ENCODE data around the gene ATF2. TPM values are rescaled to one million over a fixed set of nuclear protein-coding genes. Genes with fewer than 3 reads are reported as not detected.

ATF2 gene
- total and polyA plus RNA-seq, 2 experiments from 2014 or later = 23.0 to 53.5 TPM

DNA sequence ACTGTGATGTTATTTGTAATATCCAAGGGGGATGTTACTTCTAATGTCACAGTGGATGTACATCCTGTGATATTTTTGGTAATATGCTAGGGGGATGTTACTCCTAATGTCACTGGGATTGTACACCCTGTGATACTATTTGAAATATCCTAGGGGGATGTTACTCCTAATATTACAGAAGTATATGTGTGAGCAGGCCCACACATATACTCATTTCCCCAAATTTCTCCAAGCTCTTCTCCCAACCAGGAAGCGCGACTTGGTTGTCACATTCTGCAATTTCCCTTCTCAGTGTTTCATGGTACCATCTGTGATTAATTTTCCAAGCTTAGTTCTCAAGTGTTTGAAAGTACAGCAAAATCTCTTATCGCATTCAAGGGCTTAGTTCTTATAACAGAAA is 133.3 kb downstream of the ATF2 start:
- Histone ChIP-seq H3K79me2 (no peaks in the 10 kb centered on the region), H3K4me1 (ENCODE audit: insufficient read depth) (no peaks in the 10 kb centered on the region), H3K4me2 (no peak overlapping the region), H2AFZ (no peak overlapping the region), H3K4me3 (no peak overlapping the region), H3K27ac (no peak overlapping the region), H3K9me2 (replicated peaks; ENCODE audit: insufficient read depth) (no peaks in the 10 kb centered on the region), H3K36me3 (replicated peaks; ENCODE audit: insufficient read depth, low read depth) (no peaks in the 10 kb centered on the region), H3K27me3 (no peaks in the 10 kb centered on the region), H4K20me1 (ENCODE audit: insufficient read depth, poor library complexity, severe bottlenecking) (no peaks in the 10 kb centered on the region), H3K9me3 (ENCODE audit: low read depth) (no peaks in the 10 kb centered on the region)
- TF ChIP-seq EZH2 (IDR thresholded peaks at IDR 0.05; ENCODE audit: borderline replicate concordance) (no peak), EZH2phosphoT487 (IDR thresholded peaks at IDR 0.05; ENCODE audit: low read depth, severe bottlenecking, unreplicated experiment) (no peak)
- TF ChIP-seq, protein P1, sequence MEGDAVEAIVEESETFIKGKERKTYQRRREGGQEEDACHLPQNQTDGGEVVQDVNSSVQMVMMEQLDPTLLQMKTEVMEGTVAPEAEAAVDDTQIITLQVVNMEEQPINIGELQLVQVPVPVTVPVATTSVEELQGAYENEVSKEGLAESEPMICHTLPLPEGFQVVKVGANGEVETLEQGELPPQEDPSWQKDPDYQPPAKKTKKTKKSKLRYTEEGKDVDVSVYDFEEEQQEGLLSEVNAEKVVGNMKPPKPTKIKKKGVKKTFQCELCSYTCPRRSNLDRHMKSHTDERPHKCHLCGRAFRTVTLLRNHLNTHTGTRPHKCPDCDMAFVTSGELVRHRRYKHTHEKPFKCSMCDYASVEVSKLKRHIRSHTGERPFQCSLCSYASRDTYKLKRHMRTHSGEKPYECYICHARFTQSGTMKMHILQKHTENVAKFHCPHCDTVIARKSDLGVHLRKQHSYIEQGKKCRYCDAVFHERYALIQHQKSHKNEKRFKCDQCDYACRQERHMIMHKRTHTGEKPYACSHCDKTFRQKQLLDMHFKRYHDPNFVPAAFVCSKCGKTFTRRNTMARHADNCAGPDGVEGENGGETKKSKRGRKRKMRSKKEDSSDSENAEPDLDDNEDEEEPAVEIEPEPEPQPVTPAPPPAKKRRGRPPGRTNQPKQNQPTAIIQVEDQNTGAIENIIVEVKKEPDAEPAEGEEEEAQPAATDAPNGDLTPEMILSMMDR (IDR thresholded peaks at IDR 0.05; ENCODE audit: poor library complexity) = no peak
- no peak for DNase-seq (ENCODE audit: low spot score)
- WGBS (ENCODE audit: low lambda C conversion rate, missing lambda C conversion rate) = 66% methylated on average over 3 of the region's 3 CpGs

DNA sequence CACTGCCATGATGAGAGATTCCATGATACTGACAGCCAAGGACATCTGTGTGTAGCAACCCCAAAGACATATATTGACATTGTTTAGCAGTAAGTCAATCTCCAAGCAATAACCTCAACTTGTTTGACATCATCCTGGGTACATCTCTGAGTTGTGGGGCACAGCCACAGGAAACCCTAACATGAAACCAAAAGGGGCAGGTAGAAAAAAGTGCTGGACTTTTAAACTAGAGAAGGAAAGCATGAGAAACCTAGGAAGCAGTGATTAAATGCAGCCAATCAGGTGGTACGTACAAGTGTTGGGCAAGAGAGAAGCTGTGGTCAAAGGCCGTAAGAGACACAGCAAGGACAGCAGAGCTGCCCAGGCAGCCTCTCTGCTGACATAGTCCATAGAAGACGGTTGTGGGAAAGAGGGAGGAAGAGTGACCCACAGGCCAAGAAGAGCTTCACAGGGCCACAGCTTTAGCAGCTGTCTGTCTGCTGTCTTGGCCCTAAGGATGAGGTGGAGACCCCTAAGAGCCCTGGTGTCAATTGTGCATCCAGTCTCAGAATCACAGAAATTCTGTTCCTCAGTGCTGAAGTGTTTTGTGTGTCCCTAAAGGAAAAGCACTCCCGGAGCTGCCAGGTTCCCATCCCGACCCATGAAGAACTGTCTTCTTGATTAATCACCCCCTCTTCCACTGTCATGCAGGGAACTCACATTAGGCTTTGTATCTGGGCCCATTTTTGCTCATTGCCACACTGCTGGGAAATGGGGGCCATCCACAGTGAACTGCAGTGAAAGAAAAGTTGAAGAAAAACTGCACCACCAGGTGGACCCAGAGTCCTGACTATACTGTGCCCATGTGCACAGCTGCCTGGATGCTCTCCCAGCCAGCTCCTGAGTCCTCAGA is 137.4 kb downstream of the ATF2 start:
- Histone ChIP-seq H3K4me1 (ENCODE audit: insufficient read depth) (peaks cover 12% of the 10 kb centered on the region), H3K27ac (no peak overlapping the region), H4K20me1 (ENCODE audit: insufficient read depth, poor library complexity, severe bottlenecking) (no peaks in the 10 kb centered on the region), H3K4me2 (no peak overlapping the region), H3K36me3 (replicated peaks; ENCODE audit: insufficient read depth, low read depth) (no peaks in the 10 kb centered on the region), H2AFZ (no peak overlapping the region), H3K9me2 (replicated peaks; ENCODE audit: insufficient read depth) (no peaks in the 10 kb centered on the region), H3K4me3 (no peak overlapping the region), H3K9me3 (ENCODE audit: low read depth) (no peaks in the 10 kb centered on the region), H3K27me3 (no peaks in the 10 kb centered on the region), H3K79me2 (no peaks in the 10 kb centered on the region)
- DNase-seq (ENCODE audit: low spot score) = peak; percentile 78
- TF ChIP-seq EZH2 (IDR thresholded peaks at IDR 0.05; ENCODE audit: borderline replicate concordance) = no peak
- TF ChIP-seq, protein P1 (IDR thresholded peaks at IDR 0.05; ENCODE audit: poor library complexity) = peak; percentile 54
- 73% methylated on average over 5 of the region's 5 CpGs for WGBS (ENCODE audit: low lambda C conversion rate, missing lambda C conversion rate)

DNA sequence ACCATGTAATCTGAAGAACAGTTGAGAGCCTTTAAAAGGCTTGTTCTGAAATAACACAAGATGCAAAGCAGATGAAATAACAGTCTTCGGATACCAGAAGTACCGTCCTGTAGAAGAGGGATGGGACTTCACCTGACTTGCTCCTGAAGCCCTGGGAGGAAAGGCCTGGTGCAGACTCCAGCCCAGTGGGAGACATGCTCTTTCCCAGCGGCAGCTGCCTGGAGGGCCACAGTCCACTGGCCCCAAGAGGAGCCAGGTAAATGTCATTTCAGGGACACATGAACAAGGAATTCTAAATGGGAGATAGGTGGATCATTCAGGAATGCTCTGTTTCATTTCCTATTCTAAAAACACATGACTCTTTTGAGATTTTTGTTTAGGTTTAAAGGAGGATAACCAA is 140.2 kb downstream of the ATF2 start:
- no peaks in the 10 kb centered on the region for H3K36me3 ChIP-seq (replicated peaks; ENCODE audit: insufficient read depth, low read depth)
- no peak overlapping the region for H3K4me3 ChIP-seq
- peaks cover 12% of the 10 kb centered on the region for H3K4me1 ChIP-seq (ENCODE audit: insufficient read depth)
- TF ChIP-seq, protein P1 (IDR thresholded peaks at IDR 0.05; ENCODE audit: poor library complexity) = no peak
- TF ChIP-seq EZH2phosphoT487 (IDR thresholded peaks at IDR 0.05; ENCODE audit: low read depth, severe bottlenecking, unreplicated experiment) (no peak), EZH2 (IDR thresholded peaks at IDR 0.05; ENCODE audit: borderline replicate concordance) (no peak)
- peak overlapping the region; percentile 23 for H3K27ac ChIP-seq
- peak overlapping the region; percentile 29 for H3K4me2 ChIP-seq
- no peak for DNase-seq (ENCODE audit: low spot score)
- no peaks in the 10 kb centered on the region for H3K27me3 ChIP-seq
- no peaks in the 10 kb centered on the region for H4K20me1 ChIP-seq (ENCODE audit: insufficient read depth, poor library complexity, severe bottlenecking)
- no peaks in the 10 kb centered on the region for H3K9me2 ChIP-seq (replicated peaks; ENCODE audit: insufficient read depth)
- 87% methylated on average over 3 of the region's 3 CpGs for WGBS (ENCODE audit: low lambda C conversion rate, missing lambda C conversion rate)
- no peaks in the 10 kb centered on the region for H3K9me3 ChIP-seq (ENCODE audit: low read depth)
- no peaks in the 10 kb centered on the region for H3K79me2 ChIP-seq
- no peak overlapping the region for H2AFZ ChIP-seq
